Activated CD4-positive, alpha-beta T cell treated with anti-CD3 and anti-CD28 coated beads for 4 hours (primary cell): ENCODE results near the gene MYO18B.

Source experiments
- DNase-seq, 2 donors: peaks; one replicate each; pipeline ENCODE4 v3.0.0-alpha.2; 2020

MYO18B gene

DNA sequence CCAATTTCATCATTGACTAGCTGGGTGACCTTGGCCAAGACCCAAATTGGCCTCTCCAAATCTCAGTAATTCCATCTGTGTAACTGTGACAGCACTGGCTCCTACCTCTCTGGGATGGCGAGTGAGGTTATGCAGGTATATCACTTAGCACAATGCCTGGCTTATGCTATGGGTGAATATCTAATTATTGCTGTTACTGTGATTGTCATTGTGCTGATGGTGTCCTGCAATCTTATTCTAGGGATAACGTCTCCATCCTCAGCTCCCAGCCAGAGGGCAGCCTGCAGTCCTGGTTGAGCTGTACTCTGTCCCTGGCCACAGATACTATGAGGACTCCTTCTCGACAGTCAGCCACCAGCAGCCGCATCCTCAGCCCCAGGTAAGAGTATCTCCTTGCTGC, 262.5 kb downstream of the MYO18B start:
- DNase-seq, result no peak

DNA sequence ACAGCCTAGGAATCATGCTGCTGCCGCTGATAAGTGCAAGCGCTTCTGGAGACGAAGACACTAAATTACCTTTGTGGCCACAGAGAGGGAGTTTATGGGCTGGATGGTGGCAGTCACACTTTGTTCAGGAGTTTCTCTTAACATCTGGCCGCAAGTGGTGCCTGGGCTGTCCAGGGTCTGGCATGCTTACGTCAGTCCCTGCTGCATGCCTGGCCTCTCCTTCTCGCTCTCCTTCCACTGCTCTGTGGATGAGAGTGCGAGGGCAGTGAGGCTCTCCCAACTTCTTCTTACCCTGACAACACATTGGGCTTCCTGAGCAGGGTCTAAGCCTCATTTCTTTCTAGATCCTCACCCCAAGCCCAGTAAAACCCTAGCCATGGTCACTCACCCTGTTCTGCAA, 266.6 kb downstream of the MYO18B start:
- no peak for DNase-seq

DNA sequence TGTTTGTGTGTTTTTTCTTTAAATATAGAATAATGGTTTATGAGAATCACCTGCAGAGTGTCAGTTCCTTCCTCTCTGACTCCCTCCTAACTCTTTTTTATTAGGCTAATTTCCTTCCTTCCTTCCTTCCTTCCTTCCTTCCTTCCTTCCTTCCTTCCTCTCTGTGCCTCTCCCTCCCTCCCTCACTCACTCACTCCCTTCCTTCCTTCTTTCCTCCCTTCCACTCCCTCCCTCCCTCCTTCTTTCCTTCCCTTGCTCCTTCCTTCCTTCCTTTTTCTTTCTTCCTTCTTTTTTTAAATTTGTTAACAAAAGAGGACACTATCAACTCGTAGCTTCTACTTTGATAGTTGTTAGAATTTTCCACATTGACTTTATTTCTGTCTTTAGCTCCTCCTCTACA, 274.9 kb downstream of the MYO18B start:
- no peak for DNase-seq

DNA sequence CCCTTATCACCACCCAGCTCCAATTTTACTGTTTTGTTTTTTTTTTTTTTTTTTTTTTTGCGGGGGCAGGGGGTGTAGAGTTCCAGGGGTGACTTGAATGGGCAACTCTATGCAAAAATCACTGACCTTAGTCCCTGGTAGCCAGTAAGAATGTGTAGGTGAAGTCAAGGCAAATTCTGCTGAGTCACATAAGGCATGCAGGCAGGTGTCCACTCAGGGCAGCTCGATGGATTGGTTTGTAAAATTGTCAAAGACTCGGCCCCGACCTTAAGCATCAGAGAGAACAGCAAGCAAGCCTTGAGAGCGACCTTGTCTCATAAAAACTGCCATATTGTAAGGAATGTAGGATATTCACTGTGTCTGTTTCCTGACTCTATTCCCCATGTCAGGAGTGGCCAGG, 275.9 kb downstream of the MYO18B start:
- DNase-seq, result no peak

DNA sequence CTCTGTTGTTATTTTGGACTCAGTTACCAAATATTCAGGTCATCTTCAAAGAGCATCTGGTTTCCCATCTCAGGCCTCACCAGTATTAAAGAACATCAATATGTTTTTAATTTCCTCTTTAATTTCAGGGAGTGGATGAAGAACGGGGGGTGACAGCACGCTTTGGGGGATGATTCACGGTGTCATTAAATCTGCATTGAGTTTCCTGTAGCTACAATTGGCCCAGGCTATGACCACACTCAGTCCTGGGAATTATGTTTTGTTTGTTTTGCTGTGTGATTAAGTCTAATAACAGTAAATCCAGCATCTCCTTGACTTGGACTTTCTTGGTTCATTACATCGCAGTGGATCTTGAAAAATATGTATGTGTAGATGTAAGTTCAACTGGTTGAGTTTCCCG, 277.6 kb downstream of the MYO18B start:
- DNase-seq, result no peak

DNA sequence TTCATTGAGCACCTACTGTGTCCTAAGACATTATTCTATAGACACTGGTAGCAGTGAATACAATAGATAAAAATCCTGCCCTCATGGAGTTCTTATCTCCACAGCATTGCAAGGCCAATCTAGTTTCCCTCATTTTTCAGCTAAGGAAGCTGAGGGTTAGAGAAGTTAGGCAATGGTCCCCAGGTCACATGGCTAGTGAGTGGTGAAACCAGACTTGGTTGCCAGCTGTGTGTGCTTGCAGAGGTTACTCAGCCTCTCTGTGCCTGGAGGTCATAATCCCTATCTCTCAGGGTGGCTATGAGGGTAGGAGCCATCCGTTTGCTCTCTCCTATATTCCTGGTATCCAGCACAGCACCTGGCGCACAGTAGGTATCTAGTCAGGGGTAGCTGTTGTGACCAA, 279.5 kb downstream of the MYO18B start:
- no peak for DNase-seq

DNA sequence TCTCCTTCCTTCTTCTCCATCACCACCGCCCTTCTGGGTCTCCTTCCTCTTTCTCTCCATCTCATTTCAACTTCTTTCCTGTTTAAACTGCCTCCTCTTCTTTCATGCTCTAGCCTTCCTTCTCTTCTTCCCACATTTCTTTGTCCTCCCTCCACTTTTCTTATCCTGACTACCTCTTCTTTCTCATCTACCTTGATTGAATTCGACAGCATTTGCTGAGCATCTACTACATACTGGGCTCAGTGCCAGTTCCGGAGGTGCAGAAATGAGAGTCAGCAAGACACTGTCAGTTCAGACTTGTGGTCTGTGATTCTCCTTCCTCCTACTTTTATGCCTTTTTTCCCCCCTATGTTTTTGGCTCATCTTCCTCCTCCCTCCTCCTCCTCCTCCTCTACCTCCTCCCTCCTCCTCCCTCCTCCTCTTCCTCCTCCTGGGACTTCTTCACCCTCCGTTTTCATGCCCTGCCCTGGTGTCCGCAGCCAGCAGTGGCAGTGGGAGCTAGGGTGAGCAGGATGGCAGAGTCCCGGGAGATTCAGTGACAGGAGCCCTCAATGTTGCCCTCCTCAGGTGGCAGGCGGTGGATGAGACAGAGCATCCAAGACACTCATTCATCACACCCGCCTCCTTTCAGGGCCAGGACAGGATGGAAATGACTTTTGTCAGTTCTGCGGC, 281.3 kb downstream of the MYO18B start:
- no peak for DNase-seq

DNA sequence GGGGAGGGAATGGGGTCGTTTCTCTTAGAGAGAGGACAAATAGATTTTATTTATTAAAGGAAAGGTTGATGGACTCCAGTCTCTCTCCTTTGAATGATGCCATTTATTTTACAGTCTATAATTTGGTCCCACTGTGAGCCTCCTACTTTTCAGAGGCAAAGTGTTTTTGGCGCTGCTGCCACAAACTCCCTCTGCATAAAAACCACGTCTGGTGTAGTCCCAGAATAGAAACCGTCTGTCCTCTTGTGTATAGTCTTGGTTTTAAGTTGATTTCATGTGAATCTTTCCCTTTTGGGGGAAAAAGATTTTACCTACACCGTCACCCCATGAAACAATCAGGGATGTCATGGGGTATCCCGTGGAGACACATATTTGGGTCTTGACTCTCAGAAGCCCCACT, 283.6 kb downstream of the MYO18B start:
- no peak for DNase-seq

DNA sequence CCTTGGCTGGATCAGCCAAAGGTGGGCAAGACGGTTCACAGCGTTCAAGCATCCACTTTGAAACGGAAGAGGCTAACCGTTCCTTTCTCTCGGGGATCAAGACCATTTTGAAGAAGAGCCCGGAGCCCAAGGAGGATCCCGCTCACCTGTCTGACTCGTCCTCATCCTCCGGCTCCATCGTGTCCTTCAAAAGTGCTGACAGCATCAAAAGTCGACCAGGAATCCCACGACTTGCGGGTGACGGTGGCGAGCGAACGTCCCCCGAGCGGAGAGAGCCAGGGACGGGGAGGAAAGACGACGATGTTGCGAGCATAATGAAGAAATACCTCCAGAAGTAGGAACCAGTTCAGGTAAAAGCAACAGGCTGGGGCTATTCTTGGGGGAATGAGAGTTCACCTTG, 285.4 kb downstream of the MYO18B start:
- DNase-seq, result no peak

DNA sequence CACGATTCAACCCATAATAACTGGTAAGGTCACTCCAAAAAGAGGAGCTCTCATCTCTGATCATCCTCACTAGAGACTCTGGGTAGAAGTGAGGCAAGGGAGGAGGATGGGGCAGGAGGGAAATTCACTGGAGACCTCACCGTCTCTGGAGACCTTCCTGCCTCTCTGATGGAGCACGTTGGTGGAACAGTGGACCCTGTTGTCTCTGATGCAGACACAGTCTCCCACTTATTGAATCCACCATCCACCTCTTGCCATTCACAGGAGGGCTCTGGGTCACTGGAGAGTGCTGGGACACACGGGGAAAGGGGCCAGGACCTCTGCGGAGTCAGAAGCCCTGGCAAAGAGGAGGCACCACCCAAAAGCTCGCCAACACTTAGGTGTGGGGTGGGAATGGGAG, 289.7 kb downstream of the MYO18B start:
- DNase-seq, result no peak

DNA sequence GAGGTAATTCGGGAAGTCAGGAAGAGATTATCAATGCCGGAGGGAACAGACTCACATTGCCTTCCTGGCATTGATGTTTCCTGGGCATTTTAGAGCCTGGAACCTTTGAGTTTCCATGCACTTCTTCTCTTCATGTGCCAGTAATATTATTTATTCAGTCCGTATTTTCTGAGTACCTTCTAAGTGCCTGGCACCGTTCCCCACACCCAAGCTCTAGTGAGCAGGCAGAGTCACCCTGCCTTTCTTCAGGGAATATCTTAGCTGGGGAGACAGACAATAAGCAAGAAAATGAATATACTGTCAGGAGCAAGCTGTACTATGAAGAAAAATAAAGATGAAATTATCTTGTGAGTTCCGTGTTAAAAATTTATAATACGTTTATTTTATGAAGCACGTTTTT, 291.1 kb downstream of the MYO18B start:
- no peak for DNase-seq

DNA sequence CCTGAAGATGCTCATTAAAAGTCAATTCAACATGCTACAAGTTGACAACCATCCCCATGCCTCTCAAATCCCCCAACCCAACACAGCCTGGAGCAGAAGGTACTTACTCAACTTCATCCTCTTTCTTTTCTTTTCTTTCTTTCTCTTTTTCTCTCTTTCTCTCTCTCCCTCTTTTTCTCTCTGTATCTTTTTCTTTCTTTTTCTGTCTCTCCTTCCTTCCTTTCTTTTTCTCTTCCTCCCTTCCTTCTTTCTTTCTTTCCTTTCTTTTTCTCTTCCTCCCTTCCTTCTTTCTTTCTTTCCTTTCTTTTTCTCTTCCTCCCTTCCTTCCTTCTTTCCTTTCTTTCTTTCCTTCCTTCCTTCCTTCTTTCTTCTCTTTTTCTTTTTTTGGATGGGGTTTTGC, 291.6 kb downstream of the MYO18B start:
- DNase-seq, result no peak

DNA sequence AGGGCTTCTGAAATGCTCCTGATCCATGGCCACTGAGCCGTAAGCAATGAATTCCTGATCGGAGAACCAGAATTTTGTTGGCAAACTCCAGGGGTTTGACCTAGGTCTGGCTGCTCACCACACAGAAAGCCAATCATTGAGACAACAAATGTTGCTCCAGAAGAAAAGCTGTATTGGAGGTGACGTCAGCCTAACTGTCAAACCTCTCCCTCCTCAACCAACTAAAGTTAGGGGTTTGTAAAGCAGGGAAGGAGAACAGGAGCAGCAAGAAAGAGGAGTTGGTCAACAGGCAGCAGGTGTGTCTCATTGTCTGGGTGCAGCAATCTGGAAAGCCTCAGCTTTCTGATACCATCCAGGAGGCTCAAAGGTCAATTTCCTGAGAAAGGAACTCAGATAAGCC, 293.5 kb downstream of the MYO18B start:
- no peak for DNase-seq

DNA sequence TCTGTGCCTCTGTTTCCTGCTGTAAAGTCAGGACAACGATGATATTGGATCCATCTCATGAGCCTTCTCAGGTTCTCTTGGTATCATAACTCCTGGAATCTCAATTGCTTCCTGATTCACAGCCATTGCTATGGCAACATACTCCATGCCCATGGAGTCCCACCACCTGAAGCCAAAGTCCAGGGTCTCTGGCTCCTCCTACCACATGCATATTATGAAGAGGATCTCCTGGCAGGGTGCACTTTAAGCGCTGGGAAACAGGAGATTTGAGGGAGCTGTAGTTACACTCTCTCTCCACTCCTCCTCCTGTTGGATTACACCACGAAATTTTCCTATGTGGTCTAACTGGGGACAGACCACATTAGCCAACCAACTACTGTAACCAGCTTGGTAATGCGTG, 296.4 kb downstream of the MYO18B start:
- DNase-seq, result no peak

DNA sequence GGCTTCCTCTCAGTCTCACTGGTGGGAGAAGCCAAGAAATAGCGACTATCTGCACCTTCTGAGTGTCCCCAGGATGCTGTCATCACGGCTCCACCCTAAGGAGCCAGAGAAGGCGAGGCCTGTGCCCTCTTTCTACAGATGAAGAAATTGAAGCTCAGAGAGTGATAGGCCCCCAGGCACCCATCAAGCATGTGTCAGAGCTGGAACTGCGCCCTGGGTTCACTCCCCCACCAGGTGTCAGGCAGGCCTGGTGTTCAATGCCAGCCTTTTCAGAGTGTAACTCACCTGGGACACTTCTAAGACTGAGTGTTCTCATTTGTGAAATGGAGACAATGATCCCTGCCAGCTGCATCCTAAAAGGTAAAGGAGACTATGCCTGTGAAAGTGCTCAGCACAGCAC, 299.9 kb downstream of the MYO18B start:
- DNase-seq, result no peak

DNA sequence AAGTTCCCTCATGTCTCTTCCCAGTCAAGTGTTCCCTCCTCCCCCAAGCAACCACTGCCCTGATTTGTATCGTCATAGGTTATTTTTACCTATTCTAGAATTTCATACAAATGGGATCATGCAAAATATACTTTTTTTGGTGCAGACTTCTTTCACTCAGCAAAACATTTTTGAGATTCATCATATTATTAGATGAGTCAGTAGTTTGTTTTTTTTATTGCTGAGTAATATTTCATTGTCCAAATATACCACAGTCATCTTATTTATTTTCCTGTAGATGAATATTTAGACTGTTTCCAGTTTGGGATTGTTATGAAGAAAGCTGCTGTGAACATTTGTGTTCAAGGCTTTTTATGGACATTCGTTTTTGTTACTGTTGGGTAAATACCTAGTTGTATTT, 301.0 kb downstream of the MYO18B start:
- DNase-seq, result no peak

DNA sequence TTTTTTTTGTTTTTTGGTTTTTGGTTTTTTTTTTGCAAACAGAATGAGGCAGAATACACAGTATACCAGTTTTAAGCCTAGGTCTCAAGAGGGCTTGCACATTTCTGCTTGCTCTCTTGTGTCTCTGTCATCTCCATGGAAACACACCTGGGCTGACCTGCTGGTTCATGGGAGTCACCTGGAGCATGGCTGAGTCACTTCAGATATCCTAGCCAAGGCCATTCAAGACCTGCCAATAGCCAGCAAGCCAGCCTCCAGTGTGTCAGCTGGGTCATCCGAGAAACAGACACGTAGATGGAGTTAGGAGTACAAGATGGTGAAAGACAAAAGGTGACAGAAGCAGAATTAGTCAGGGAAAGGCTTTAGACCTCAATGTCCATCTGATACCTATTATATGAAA, 303.1 kb downstream of the MYO18B start:
- no peak for DNase-seq

DNA sequence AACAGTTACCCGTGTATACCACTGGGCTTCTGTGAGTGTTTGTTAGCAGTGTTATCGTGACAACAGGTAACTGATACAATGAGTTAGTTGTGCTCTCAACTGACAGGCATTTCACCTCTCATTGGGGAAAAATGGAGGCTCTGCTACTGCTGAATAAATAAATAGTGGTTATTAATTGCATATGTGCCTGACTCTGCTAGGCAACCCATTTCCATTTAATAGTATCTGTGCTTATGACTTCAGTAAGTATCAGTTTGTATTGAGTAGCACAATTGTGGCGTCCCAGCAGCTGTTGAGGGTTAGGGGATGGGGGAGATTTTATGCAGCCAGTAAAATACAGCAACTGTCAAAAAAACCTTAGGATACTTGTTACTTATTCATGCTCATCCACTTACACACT, 303.9 kb downstream of the MYO18B start:
- no peak for DNase-seq

DNA sequence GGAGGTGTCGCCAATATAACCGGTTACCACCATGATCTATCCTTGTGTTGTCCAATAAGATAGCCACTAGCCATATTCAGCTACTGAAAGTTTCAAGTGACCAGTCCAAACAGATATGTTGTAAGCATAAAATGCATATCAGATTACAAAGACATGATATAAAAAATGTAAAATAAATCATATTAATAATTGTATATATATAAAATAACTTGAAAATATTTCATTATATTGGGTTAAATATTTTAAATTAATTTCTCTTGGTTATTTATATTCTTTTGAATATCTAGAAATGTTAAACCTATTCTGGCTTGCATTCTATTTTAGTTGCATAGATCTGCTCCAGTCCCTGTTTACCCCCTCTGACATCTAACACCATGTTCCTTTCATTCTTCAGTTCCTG, 305.5 kb downstream of the MYO18B start:
- DNase-seq, result no peak

DNA sequence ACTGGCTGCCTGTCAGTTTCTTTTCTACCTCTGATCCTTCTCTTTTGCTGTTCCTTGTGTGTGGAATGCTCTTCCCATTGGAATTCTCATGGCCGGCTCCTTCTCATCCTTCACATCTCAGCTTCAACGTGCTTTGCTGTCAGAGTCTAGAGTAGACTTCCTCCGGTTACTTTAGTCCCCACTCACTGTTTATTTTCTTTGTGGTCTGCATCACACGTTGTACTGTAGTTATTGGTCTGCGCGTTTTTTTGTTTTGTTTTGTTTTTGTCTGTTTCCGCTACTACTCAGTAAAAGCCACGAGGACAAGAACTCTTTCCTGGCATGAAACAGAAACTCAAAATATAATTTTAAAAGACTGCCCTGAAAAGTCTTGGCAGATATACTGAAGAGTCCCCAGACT, 305.9 kb downstream of the MYO18B start:
- no peak for DNase-seq

DNA sequence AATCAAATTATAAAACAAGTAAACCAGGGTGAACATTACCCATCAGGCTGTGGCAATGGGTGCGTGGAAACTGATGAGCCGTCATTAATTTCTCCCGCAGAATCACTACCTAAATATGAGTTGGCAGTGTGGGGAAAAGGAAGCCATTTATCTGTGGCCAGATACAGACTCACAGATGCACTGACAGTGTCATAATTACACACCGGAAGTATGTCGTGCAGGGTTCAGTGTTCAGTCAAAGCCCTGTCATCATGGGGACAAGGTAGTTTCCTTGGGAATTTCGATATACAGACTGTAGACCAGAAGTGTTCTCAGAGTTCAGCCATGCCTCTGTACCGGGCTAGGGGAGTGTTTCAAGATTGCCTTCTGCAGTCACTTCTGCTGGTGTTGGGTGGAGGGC, 308.1 kb downstream of the MYO18B start:
- DNase-seq, result no peak

DNA sequence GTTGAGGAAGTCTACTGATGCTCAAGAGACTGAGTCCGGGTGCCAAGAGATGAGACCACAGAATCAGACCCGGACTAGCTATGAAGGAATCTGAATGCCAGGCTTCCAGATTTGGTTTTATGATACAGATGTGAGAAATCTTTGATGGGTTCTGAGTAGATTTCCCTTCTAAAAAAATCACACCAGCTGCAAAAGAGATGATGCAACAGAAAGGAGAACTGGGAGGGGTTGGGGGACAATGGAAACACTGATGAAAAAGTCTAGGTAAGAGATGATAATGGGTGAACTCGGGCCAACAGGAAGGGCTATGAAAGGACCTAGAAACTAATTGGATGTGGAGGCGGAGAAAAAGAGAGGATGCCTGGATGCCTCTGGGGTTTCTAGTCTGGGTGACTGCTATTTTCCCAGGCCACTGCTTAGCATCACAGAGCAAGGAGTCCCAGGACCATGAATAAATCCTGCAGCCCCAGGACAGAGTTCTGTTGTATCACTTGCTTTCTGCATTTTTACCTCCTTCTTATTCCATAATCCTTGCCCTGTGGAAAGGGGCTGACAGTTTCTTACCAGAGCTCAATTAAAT, 311.8 kb downstream of the MYO18B start:
- DNase-seq, result no peak

DNA sequence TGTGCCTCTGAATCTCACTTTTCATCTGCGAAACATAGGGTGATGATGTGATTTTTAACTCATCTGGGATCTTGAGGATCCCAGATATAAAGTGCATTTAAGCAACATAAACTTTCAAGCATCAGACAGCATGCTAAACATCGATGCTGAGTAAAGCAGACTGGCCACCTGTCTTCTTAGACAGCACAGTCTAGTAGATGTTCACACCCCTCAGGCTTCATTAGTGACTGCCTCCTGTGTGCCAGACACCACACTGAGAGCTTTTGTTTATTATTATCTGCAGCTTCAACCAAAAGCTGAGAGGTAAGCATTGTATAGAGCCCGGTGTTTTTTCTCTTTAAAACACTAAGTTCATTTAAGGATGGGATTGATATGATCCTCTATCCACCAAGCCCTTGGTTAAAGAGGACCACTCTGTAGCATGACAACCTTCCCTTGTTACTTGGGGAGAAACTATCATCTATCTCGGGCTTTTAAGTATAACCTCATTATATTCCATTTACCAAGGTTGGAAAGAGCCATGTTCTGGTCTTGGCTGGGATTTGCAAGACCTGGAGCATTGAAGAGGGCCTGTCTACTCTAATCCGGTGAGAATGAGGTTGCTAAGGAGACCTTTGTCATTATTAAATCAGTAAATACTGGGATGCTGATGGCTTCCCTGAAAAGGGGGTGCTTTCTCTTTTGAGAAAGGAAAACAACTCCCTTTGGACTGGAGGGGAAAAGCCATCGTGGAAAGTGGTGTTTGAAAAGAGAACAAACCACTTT, 313.0 kb downstream of the MYO18B start:
- no peak for DNase-seq

DNA sequence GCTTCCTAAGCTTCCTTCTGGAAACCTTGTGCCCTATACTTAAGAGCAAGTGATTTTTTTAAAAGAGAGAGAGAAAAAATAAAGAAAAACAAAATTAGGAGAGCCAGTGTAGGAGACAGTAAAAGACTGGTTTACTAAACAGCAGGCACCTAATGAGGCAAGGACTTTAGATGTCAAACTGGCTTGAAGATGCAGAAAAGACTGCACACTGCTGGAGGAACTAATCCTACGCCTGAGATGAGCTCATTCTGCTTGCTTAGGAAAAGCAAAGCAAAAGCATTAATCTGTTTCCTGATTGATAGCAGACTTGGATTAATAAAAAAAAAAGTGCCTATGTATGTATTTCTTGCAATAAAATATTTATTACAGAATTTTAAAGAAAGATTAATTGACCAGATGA, 313.7 kb downstream of the MYO18B start:
- no peak for DNase-seq
